Activated T-cell treated with anti-CD3 and anti-CD28 coated beads for 4 hours (primary cell): ENCODE data around the gene TK1.

Experiments
- DNase-seq: peaks from one replicate; pipeline ENCODE4 v3.0.0-alpha.2; 2020

The TK1 gene

DNA sequence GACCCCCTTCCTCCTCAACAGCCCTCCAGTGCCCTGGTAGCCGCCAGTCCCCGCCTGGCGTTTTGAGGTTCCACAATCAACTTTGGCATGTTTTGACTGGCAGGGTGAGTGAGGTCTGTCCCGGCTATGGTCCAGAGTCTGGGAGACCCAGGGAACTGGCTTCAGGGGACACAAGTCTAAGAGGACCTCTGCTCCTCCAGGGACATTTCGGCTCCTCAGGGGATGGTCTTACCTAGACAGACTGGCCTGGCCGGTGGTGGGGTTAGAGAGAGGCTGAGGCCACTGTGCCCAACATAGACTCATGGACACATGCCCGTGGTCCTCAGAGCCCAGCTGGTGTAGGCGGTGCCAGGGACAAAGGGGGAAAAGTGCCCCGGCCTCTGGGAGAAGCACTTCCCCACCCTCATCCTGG is 54.1 kb downstream of the TK1 start:
- no peak for DNase-seq

GRCh38 chr17:78132084-78132676 is 54.7 kb downstream of the TK1 start:
- DNase-seq, result peak; percentile 63

DNA sequence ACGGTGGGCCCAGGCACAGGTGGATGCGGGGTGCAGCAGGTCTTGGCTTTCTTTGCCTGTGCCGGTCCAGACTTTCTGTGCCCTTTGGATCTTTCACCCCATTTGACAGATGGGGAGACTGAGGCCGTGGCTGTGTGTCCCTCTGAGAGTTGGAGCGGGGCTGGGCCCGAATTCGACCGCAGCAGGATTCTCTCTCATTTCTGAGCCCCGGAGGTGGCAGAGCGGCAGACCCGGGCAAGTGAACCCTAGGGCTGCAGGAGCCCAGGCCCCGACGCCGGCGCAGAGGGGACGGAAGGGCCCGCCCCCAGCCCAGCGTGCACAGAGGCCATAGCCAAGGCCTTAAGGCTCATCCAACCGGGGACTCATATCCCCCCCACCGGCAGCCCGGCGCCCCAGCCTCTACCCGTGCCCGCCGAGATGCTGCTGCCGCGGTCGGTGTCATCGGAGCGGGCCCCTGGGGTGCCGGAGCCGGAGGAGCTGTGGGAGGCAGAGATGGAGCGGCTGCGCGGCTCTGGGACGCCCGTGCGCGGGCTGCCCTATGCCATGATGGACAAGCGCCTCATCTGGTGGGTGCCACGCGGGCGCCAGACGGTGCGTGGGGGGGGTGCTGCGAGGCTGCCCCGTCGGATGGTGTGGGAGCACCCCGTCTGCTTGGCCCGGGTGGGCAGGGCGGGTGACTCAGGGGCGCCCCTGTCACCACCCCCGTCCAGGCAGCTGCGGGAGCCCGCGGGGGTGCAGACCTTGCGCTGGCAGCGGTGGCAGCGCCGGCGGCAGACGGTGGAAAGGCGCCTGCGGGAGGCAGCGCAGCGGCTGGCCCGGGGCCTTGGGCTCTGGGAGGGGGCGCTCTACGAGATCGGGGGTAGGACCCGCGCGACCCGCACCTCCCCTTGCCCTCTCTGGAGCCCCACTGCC is 55.4 kb downstream of the TK1 start:
- peak; percentile 55 for DNase-seq

DNA sequence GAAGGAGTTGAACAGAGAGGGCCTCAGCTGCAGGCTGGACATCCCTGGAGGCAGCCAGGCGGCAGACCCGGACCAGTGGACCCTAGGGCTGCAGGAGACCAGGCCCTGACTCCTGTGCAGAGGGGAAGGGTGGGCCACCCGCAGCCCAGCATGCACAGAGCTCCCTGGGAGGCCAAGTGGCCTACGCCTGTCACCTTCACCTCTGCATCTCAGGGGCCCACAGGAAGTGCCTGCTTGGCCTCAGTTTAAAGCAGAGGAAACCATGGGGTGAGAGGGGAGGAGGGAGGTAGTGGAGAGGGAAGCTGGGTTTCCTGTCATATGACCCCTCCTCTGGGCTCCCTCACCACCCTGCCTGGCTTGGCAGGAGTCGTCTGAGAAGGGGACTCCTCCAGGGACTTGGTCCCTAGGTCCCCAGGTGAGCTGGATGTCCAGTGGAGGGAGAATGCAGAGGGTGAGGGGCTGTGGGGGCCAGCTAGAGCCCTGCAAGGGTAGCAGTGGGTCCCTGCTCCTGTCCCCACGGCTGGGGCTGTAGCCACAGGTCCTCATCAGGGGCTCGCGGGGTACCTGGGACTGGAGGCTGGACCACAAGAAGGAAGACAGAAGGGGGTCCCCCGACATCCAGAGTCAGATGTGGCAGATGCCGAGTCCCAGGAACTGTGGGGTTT is 56.3 kb downstream of the TK1 start, which contains the start of gene TMC8:
TMC8 (plus strand) TSS at position 335 of the 665 bp plus-strand sequence. CDS start 818 bp downstream, outside the sequence.
- no peak for DNase-seq

- DNase-seq, result no peak
These were observed 56.8 kb downstream of the TK1 start for GRCh38 chr17:78130090-78130436.

DNA sequence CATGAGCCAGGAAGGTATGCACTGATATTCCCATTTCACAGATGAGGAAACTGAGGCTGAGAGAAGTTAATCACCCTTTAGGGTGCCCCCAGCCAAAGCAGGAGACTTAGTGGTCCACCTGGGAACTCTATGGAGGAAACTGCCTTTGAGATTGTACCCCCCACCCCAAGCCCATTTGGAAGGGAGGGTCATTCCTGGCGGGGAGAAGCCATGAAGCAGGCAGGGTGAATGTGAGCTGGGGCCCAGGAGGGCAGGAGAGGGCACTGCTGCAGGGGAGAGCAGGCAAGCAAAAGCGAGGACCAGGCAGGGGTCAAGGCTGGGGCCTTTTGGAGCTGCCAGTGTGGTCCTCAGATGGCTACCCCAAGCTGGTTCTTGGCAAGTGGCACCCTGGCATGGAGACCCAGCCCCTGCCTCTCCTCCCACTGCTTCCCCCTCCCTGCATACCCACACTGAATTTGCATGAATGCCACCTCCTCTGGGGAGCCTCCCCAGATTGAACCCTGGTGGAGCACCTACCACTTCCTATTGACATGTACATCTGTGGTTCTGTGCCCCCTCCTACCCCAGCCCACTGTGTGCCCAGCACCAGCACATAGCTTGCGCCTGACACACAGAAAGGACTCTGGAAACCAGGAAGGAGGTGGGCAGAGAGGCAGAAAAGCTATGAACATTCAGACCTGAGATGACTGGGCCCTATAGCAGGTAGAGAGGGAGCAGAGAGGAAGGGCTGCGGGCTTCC is 57.3 kb downstream of the TK1 start:
- no peak for DNase-seq

GRCh38 chr17:78128551-78129350 is 58.1 kb downstream of the TK1 start, which contains the start of gene TMC6:
TMC6 (minus strand) TSS chr17:78128755; CDS start chr17:78126832, 1,923 bp downstream.
- peak; percentile 52 for DNase-seq

- DNase-seq, result no peak
These were observed 58.8 kb downstream of the TK1 start for GRCh38 chr17:78127888-78128550.

- DNase-seq, result no peak
These were observed 59.5 kb downstream of the TK1 start for GRCh38 chr17:78127239-78127887.

DNA sequence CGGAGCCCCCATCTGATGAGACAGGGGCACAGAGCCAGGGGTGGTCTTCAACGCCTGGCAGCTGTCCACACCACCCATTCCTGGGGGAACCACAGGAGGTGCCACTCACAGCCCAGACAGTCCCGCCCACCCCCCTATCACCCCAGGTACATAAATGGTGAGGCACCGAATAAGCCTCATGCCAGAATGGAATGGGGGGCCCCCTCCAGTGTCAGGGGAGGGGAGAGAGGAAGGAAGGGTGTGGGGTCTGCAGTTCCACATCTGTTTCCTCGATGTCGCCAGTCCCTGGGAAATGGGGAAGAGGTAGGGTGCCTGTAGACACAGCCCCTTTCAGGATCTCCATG is 60.0 kb downstream of the TK1 start:
- no peak for DNase-seq

- DNase-seq, result no peak
These were observed 60.6 kb downstream of the TK1 start for GRCh38 chr17:78125976-78126894.

DNA sequence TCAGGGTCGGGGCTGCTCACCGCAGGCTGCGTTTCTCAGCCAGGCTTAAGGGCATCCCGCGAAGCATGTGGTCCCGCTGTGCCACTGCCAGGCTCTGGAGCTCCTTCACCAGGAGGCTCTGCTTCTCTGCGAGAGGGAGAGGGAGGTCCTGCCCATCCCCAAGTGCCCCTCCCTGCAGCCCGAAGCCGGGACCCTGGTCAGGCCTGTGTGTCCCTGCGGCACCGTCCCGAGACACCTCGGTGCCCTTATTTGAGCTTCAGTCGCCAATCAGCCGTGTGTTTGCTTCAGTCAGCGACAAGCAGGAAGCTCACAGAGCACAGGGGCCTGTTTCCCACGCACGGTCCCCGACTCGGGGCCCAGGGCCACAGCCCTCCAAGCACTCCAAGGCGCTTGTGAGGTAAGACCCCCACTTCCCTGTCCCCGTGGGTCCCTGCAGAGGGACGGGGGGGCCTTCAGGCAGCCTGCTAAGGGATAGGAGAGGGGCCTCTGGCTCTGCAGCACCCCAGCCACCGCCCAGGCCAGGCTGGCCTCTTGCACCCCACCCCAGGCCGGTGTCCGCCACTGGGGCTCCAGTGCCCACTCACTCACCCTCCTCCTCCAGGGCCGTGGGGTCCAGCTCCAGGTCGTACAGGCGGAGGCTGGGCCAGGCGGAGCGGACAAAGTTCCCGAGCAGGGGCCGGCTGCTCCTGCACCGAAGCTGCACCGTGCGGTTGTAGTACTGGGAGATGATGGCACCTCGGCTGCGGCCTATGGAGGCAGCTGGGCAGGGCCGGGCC is 61.5 kb downstream of the TK1 start:
- DNase-seq, result no peak

DNA sequence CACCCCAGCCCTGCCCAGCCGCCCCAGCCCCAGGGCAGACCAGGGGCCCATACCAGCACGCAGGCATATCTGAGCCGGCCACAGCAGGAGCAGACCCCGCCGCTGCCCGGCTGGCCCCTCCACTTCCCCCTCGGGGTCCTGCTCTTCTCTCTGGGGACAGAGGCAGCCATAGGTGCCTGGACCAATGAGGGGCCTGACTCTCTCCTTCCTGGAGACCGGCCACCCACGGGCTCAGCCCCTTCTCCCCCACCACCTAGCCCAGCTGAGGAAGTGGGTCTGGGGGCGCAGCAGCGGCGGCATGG is 62.1 kb downstream of the TK1 start:
- no peak for DNase-seq
